Vagina (tissue), 2 donors: ENCODE results near the gene PSMB10.

Source experiments
- CTCF ChIP-seq, 3 experiments: fragments of 450-650 bp in 2 of 3; fragments of 200-600 bp in 1 of 3; sonication (generic) in 1 of 3; IDR thresholded peaks; one replicate each; pipeline ENCODE4 v1.5.1; 2017 to 2019; ENCODE audit warnings: antibody characterized with exemption in 3 of 3, mild to moderate bottlenecking in 2 of 3, moderate library complexity in 2 of 3
- POLR2AphosphoS5 ChIP-seq, 2 donors: sonication (generic); formaldehyde crosslinking; IDR thresholded peaks; one replicate each; pipeline ENCODE4 v1.9.0; 2017; ENCODE audit warnings: antibody characterized with exemption in 2 of 2, mild to moderate bottlenecking in 2 of 2, low read depth in 1 of 2; ENCODE audit not compliant: insufficient read depth in 1 of 2

- no peak for TF ChIP-seq POLR2AphosphoS5 (IDR thresholded peaks at IDR 0.05; ENCODE audit: insufficient read depth in 1 of 2, low read depth in 1 of 2)
- no peak for TF ChIP-seq CTCF (IDR thresholded peaks at IDR 0.05)
Measured at GRCh38 chr16:67931712-67932461, 4.8 kb downstream of the PSMB10 start, which contains the start of gene CTRL.
